CD4-positive, alpha-beta T cell treated with Interleukin-15 for 1 hour (primary cell): Measurements from ENCODE around the gene ACSM2A.
"Not testable (repeated sequence)": the region's sequence is repeated elsewhere in the genome, so short reads cannot be mapped to it uniquely, and the experiment has no call there.

Experiments used
- DNase-seq: peaks from one replicate; pipeline ENCODE4 v3.0.0-alpha.2; 2020

Gene ACSM2A, protein sequence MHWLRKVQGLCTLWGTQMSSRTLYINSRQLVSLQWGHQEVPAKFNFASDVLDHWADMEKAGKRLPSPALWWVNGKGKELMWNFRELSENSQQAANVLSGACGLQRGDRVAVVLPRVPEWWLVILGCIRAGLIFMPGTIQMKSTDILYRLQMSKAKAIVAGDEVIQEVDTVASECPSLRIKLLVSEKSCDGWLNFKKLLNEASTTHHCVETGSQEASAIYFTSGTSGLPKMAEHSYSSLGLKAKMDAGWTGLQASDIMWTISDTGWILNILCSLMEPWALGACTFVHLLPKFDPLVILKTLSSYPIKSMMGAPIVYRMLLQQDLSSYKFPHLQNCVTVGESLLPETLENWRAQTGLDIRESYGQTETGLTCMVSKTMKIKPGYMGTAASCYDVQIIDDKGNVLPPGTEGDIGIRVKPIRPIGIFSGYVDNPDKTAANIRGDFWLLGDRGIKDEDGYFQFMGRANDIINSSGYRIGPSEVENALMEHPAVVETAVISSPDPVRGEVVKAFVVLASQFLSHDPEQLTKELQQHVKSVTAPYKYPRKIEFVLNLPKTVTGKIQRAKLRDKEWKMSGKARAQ

DNA sequence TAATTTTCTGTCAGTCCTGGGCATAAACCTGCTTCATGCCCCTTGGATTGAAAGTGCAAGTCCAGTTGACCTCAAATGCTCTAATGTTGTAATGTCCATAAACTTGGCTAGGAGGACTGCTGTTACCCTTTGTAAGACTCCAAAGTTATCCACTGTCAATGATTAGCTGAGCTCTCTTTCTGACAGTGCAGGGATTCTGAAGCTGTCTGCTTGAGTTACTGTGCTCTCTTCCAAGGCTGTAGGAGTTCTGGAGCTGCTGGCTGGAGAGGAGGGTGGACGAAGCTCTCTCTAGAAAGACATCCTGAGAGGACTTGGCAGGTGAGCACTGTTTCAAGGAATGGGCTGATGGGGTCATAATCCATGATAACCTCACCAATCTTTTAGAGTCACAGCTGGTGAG lies at the start of gene ACSM2A:
Gene ACSM2A, plus strand, starts transcription at position 158 of the 400 bp plus-strand sequence. CDS start 8,594 bp downstream, outside the sequence.
- DNase-seq = not testable (repeated sequence)

DNA sequence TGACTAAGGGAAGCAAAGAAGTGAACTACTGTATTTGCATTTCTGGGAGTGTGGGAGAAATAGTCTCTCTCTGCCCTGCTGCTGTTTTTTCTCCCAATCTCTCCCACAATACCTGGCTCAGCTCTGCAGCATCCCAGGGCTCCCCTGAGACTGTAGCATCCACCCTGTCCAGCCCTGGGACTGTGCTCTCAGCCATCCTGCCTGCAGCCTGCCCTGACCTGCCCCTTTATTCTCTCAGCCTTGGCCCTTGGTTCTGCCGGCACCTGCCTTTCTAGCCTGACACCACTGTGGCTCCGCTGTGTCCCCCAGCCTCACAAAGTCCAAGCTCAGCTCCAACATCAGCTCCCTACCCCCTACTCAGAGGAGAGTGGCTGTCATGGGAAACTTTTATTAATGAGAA lies 48.7 kb upstream of the ACSM2A start:
- DNase-seq = no peak

DNA sequence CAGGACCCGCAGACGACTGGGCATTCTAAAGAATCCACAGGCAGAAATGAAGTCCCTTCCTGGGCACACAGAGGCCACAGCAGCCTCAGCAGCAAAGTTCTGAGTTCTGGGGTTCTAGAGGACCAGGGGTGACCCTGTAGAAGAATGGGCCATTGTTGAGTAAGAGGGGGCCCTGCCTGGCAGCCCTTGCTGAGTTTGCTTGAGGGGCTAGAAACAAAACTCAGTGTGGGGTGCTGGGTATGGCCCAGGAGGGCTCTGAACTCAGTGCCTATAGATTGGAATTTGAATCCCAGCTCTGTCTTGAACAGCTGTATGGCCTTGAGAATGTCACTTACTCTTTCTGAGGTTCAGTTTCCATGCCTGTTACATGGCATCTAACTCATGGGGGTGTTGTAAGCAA lies 46.7 kb upstream of the ACSM2A start, which contains the start of gene PDILT:
Gene PDILT, minus strand, starts transcription at position 101 of the 400 bp plus-strand sequence. CDS start 5,437 bp downstream, outside the sequence.
- DNase-seq = no peak

DNA sequence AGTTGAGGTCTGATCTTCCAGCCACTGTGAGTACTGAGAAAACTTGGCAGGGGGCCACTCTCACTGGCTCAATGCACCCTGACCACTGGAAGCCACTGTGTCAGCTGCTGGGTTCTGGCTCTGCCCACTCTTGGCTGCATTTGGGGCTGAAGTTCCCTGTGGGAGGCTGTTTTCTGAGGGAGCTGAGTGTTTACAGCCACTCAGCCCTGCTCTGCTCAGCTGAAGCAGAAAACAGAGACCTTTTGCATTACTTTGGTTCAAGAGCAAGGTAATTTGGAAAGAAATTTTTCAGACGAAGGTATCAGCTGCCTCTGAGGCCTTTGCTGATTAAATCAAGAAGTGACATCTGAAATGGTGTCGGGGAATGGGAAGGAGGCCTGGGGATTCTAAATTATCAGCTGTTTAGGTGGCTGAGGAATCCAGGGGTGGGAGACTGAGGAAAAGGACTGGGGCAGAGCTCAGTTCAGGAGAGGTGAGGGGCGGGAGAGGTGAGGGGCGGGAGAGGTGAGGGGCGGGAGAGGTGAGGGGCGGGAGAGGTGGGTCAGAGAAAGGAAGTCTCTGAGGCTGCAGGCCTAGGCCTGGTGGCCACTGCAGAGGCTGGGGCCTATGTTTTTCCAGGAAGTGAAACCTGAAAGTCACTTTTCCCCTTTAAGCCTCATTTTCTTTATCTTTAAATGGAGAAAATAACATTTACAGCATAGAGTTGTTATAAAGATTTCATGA lies 41.8 kb upstream of the ACSM2A start, which contains the start of gene ACSM5:
Gene ACSM5, plus strand, starts transcription at position 137 of the 723 bp plus-strand sequence. CDS start 1,951 bp downstream, outside the sequence.
- no peak for DNase-seq

DNA sequence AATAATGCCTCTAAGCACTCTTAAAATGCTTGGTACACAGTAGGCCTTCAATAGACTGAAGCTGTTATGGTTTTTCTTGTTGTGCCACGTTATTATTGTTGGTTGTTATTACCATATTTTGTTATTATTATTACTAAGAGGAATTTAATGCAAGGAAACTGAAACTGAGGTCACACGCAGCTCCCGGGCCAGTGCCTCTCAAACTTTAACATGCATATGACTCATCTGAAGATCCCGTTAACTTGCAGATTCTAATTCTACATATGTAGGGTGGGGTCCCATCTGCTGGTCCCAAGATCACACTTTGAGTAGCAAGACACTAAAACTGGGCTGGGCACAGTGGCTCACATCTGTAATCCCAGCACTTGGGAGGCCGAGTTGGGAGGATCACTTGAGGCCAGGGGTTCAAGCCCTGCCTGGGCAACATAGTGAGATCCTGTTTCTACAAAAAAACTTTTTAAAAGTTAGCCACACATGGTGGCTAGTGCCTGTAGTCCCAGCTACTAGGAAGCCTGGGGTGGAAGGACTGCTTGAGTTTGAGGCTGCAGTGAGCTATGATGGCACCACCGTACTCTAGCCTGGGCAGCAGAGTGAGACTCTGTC lies 41.1 kb upstream of the ACSM2A start:
- DNase-seq = no peak

DNA sequence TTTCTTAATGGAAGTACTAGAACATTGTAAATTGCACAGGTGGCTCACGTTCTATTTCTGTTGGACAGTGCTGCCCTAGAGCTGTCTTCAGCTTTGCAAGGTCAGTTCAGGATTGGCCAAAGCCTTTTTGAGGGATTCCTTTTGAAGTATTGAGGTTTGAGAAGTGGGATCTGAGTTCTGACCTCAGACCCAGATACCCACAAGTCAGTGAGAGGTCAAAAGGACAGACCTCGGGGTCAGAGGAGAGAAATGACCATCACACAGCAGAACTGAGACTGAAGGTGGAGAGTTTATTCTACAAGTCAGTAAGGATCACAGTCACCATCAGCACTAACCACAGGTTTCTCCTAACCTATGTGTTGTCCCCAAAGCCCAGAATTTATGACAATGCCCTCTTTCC lies 40.3 kb upstream of the ACSM2A start:
- DNase-seq = no peak

DNA sequence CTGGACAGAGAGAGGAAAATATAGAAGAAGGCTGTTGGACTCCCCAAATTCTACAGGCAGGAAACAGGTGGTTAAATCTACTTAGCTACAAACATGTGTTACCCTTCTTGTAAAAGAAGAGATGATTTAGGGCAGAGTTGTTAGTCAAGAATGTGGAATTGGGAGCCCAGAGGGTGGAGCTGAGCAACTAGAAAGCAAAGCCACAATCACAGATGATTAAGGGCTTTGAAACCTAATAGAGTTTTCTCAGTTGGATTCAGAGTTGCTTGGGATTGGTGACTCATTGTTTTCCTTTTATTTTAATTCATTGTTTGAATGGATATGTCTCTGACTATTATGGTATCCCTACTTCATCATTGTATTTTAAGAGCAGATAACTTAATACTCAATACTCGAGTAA lies 35.8 kb upstream of the ACSM2A start:
- DNase-seq = no peak

DNA sequence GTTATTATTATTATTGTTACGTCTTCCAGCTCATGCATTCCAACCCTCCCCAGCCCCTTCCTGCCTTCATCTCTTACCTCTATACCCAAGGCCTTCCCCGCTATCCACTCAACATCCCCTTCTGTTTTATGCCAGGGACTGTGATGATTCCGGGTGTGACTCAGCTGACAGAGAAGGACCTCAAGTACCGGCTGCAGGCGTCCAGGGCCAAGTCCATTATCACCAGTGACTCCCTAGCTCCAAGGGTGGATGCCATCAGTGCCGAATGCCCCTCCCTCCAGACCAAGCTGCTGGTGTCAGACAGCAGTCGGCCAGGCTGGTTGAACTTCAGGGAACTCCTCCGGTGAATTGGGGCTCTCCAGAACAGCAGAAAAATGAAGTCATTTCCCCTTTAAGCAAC lies 32.2 kb upstream of the ACSM2A start:
- DNase-seq = not testable (repeated sequence)

DNA sequence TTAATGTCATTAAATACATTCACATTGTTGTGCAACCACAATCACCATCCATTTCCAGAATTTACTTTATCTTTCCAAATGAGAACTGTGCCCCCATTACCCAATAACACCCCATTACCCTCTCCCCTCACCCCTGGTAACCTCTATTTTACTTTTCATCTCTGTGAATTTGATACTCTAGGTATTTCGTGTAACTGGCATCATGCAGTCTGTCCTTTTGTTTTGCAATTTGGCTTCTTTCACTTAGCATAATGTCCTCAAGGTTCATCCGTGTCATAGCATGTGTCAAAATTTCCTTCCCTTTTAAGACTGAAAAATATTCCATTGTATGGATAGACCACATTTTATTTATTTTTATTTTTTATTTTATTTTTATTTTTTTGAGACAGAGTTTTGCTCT lies 29.6 kb upstream of the ACSM2A start:
- DNase-seq = not testable (repeated sequence)

DNA sequence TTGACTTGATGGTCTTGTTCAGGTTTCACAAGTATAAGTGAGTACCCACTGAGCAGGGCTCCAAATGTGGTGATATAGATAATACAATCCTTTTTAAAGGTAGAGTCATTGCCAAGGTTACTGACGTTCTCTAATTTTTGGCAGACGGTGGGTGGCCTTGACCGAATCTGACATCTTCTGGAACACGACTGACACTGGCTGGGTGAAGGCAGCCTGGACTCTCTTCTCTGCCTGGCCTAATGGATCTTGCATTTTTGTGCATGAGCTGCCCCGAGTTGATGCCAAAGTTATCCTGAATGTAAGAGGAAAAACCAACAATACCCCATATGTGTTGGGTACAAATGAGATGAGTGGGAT lies 27.6 kb upstream of the ACSM2A start:
- DNase-seq = not testable (repeated sequence)

DNA sequence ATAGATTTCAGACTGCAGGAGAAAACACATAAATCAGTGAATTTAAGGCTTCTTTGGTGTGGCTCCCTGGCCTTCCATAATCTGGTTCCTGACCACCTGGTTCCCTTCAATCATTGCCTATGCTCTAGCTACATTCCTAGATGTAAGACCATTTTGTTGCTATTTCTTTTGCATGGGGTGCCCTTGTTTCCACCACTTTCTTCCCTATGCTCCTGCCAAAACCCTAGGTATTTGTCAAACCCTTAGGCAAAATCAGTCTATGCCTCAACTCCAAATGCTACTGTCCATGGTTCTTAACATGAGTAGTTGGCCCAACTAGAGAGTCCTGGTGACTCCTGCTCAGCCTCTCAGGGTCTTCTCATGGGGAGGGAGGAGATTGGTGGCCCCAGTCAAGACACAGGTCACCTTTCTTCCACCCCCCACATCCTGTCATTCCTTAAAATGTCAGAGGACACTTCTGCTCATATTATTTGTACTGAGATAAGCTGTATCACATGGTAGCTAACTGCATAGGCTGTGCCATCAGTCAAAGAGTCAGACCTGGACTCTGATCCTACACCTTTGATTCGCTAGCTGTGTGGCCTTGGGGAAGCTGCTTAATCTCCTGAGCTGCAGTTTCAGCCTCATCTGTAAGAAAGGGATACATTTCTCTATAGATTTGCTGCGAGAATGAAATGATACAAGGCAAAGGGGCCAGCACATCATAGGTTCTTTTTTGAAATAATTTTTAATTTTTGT lies 27.0 kb upstream of the ACSM2A start:
- no peak for DNase-seq

DNA sequence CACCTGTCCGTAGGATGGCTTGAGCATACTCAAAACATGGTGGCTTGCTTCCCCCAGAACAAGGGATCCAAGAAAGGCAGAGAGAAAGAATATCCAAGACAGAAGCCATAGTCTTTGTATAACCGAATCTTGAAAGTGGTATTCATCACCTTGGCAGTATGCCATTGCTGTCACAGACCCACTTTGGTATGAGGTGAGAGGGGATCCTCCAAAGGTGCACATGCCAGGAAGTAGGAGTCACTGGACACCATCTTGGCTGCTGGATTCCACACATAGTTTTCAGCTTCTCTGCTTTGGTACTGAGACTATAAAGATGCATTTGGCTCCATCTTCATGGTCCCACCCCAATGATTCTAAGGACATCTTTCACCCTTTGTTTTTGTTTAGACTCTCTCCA lies 23.9 kb upstream of the ACSM2A start:
- DNase-seq = not testable (repeated sequence)

DNA sequence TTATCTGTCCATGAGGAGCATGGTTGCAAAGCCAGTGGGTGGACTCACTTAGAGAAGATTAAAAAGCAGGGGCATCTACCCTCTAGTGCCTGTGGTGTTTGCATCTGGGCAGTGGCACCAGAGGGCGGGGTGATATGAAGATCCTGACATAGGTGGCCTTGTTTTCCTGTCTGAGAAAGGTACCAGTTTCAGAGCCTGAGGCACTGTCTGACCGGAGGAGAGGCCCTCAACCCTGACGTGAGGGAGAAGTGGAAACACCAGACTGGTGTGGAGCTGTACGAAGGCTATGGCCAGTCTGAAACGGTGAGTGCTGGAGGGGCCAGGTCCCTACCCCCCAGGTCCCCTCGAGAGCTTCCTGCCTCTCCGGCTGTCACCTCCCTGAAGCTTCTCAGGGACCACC lies 21.8 kb upstream of the ACSM2A start:
- DNase-seq = not testable (repeated sequence)

DNA sequence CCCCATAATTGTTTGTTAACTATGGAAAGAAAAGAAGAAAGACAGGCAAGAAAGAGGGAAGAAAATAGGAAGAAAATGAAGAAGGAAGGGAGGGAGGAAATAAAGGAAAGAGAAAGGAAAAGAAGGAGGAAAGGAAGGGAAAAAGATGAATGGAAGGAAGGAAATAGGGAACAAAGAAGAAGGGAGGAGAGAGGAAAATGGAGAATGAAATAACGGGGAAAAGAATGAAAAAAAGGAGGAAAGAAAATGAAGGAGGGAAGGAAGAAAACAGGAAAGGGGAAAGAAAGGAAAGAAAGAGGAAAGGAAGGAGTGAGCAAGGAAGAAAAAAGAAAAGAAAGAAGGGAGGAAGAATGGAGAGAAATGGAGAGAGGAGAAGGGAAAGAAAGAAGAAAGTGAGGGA lies 20.8 kb upstream of the ACSM2A start:
- not testable (repeated sequence) for DNase-seq

DNA sequence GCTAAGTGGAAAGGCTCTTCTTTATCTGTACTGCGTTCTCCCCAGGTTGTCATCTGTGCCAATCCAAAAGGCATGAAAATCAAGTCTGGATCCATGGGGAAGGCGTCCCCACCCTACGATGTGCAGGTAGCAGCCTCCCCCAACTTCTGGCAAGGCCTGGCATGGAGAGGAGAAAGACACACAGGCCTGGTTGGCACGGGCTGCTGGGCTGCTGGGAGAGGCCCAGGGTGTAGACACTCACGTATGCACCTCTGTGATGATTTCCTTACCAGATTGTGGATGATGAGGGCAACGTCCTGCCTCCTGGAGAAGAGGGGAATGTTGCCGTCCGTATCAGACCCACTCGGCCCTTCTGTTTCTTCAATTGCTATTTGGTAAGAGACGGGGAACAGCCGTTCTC lies 20.4 kb upstream of the ACSM2A start:
- no peak for DNase-seq

DNA sequence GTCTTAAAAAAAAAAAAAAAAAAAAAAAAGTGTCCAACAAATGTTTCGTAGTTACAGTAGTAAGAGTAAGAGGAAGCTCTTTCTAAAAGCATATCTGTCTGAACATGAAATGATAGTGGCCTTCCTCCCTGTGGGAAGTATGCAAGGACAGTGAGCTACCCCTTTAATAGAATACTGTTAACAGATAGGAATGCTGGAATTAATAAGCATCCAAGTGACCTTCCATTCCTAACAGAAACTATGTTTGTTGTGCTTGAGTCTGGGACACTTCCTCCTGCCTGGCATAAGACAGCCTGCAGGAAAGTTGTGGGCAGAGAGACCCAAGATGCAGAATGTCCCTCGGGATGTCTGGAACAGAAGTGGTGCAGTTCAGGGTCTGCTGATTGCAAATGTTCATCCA lies 12.4 kb upstream of the ACSM2A start:
- not testable (repeated sequence) for DNase-seq

DNA sequence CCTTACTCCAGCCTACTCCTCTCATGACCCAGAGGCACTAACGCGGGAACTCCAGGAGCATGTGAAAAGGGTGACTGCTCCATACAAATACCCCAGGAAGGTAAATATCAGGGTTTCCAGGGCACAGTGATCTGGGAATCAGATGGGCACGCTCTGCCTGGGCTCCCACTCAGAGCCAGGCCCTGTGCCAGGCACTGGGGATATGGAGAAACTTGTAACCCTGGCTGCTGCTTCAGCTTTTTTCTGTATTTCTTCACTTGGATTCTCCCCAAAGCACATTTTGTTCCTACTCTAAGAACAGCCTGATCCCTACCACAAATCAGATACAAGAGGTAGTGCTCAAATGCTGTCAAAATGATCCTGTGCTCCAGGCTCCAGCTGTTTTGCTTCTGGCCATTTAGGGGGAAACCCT lies 11.5 kb upstream of the ACSM2A start:
- not testable (repeated sequence) for DNase-seq

DNA sequence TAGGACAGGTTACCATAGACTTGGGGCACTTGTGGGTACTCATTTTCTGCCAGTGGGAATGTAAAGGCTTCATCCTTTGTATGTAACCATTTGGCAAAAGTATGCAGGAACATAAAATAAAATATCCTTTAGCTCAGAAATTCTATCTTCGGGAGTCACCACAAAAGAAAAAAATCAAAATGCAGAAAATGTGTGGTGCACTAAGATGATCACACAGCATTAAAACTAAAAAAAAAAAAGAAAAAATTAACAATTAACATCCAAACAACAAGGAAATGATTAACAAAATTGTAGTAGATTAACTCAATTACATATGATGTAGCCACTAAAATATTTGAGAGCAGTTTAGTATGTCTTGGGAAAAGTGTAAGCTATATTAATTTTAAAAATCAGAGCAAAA lies 10.6 kb upstream of the ACSM2A start:
- DNase-seq = not testable (repeated sequence)

DNA sequence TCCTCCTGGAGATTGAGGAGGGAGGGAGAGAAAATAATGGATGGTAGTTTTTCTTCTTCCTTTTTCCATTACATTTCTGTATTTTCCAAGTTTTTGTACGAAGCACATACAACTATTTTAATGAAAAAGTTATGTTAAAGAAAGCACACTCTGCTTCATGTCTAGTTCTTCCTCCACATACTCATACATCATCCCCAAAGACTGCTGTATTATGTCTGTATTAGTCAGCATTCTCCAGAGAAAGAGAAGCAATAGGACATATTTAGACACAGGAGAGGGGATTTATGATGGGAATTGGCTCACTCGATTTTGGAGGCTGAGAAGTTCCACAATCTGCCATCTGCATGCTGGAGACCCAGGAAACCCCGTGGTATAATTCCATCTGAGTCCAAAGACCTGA lies 10.1 kb upstream of the ACSM2A start:
- no peak for DNase-seq

DNA sequence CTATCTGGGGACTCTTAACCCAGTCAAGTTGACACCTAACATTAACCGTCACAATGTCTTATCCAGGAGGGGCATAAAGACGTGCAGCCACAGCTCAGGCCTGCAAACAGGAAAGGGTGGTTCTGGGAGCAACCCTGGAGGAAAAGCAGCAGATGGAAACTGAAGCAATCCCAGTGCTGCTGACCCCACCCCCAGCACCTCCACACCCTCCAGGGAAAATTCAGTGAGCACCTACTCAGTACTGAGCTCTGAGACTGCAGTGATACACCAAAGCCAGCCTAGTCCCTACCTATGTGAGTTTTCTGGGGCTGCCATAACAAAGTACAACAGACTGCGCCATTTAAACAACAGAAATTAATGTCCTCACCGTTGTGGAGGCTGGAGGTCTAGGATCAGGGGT lies 9.5 kb upstream of the ACSM2A start:
- not testable (repeated sequence) for DNase-seq

DNA sequence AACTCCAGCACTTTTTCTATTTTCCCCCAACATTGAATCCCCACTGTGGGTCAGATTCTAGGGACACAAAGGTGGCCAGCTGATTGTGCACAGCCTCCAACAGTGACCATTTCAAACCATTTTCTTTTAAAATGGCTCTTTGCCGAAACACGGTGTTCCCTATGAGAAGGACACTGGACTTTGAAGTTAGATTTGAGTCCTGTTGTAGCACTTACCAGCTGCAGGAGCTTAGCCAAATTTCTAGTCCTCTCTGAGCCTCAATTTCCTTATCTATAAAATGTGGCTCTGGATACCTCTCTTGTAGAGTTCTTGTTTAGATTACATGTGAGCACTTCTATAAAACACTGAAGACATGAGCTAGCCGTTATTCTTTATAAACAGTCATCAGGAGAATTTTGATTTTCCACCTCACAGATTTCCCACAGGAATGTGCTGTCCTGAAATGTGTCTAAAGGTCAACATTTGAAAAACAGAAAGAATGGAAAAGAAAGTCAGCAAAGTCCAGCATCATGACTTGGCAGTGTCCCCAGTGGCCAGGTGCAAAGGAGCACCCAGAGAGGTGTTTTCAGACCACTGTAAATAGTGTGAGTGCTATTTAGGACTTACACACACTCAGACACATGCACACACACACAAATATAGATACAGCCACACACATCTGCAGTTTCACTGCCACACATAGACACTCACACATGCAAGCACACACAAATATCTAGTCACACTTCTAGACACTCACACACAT lies 4.5 kb upstream of the ACSM2A start:
- DNase-seq = not testable (repeated sequence)

DNA sequence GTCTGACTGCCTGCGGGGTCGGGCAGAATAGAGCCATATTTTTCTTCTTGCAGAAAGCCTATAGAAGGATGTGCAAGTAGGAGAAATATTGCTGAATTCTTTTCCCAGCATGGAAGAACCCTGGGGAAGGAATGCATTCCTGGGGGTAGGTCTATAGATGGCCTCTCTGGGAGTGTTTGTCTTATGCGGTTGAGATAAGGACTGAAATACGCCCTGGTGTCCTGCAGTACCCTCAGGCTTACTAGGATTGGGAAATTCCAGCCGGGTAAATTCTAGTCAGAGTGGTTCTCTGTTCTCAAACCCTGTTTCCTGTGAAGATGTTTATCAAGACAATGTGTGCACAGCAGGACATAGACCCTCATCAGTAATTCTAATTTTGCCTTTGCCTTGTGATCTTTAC lies 2.3 kb downstream of the ACSM2A start:
- not testable (repeated sequence) for DNase-seq
